HepG2 (cell line): ENCODE results near the gene MICAL1. TPM values are rescaled to one million over a fixed set of nuclear protein-coding genes. Genes with fewer than 3 reads are reported as not detected.
A peak's percentile ranks its signal among the peaks of the same experiment; 100 is the strongest.

Experiments used
- ATAC-seq: fragments of 200-7000 bp; cut with Tn5 transposase; 3 replicates; pipeline ENCODE4 v1.9.1; 2020; ENCODE audit warnings: mild to moderate bottlenecking, moderate library complexity
- BruUV-seq: library from RNA; stranded (reverse); fragments of 400-500 nt; replicated peaks from 2 replicates; lab custom pipeline; 2021; lab: Mats Ljungman, UMichigan
- CTCF ChIA-PET: fragments of 300-600 bp; formaldehyde crosslinking; extraction: SDS; loops from one replicate; lab custom pipeline; 2021; ENCODE audit warnings: low total read pairs, inconsistent platforms, low intra/inter-chr PET ratio; lab: Yijun Ruan, JAX
- POLR2A ChIA-PET: fragments of 350-600 bp; sonication (Branson Sonifier 250); formaldehyde crosslinking; loops from one replicate; lab custom pipeline; 2020; ENCODE audit warnings: antibody characterized with exemption, inconsistent platforms; lab: Yijun Ruan, JAX
- DNase-seq: peaks from one replicate; pipeline ENCODE4 v3.0.0-alpha.2; 2015; ENCODE audit warnings: low spot score
- FAIRE-seq: peaks from 3 replicates; lab custom pipeline; 2011; peaks lifted over from hg19 to GRCh38; lab: Jason Lieb, UNC
- H2AFZ ChIP-seq: one replicate; pipeline ENCODE4 v1.6.1; 2011; ENCODE audit warnings: low read length, inconsistent platforms
- H3K27ac ChIP-seq: fragments of 300-600 bp; 3 replicates; pipeline ENCODE4 v1.8.0; 2011; ENCODE audit warnings: mixed run types, mild to moderate bottlenecking, mixed read lengths, low read length, inconsistent platforms; ENCODE audit not compliant: insufficient read depth; ENCODE audit errors: extremely low read length
- H3K27me3 ChIP-seq, 2 experiments: fragments of 200-600 bp in 1 of 2; 2 replicates in 1 of 2; 3 replicates in 1 of 2; pipeline versions ENCODE4 v1.6.0 to v1.8.0; 2011; ENCODE audit warnings: low read length in 2 of 2, mild to moderate bottlenecking in 2 of 2, moderate library complexity in 2 of 2, inconsistent platforms in 1 of 2; ENCODE audit not compliant: insufficient read depth in 2 of 2, control insufficient read depth in 1 of 2
- H3K36me3 ChIP-seq, 2 experiments: fragments of 200-600 bp in 1 of 2; replicated peaks in 1 of 2; 2 replicates in 1 of 2; 3 replicates in 1 of 2; pipeline versions ENCODE4 v1.5.1 to v1.8.0; 2011; ENCODE audit warnings: low read length in 2 of 2, inconsistent platforms in 1 of 2; ENCODE audit not compliant: insufficient read depth in 2 of 2, control insufficient read depth in 1 of 2
- H3K4me1 ChIP-seq: 2 replicates; pipeline ENCODE4 v1.5.1; 2012; ENCODE audit warnings: low read length, inconsistent platforms; ENCODE audit not compliant: insufficient read depth
- H3K4me2 ChIP-seq: 2 replicates; pipeline ENCODE4 v1.6.0; 2011; ENCODE audit warnings: low read depth, low read length, inconsistent platforms
- H3K4me3 ChIP-seq, 3 experiments: fragments of 200-600 bp in 1 of 3; sonication (generic), shearing (Covaris generic) in 1 of 3; replicated peaks in 1 of 3; 2 replicates each; pipeline ENCODE4 v1.5.1; 2011 to 2016; ENCODE audit warnings: low read length in 3 of 3, inconsistent platforms in 2 of 3, low read depth in 2 of 3, mild to moderate bottlenecking in 2 of 3, control low read depth in 1 of 3, mixed read lengths in 1 of 3; ENCODE audit not compliant: insufficient read depth in 1 of 3
- H3K79me2 ChIP-seq: one replicate; pipeline ENCODE4 v1.6.1; 2011; ENCODE audit warnings: low read length, inconsistent platforms; ENCODE audit not compliant: insufficient read depth
- H3K9ac ChIP-seq: 2 replicates; pipeline ENCODE4 v1.6.0; 2011; ENCODE audit warnings: mild to moderate bottlenecking, low read depth, low read length, inconsistent platforms; ENCODE audit not compliant: insufficient read depth
- H3K9me3 ChIP-seq: 2 replicates; pipeline ENCODE4 v1.5.1; 2012; ENCODE audit warnings: mild to moderate bottlenecking, low read length
- H4K20me1 ChIP-seq: 2 replicates; pipeline ENCODE4 v1.6.0; 2011; ENCODE audit warnings: inconsistent platforms, mild to moderate bottlenecking, low read length, moderate library complexity; ENCODE audit not compliant: insufficient read depth
- FOXA1 ChIP-seq, 2 experiments: fragments of 450-650 bp in 1 of 2; sonication (generic) in 1 of 2; formaldehyde crosslinking in 1 of 2; IDR thresholded peaks; 2 replicates each; pipeline versions ENCODE4 v1.4.0 to v1.6.1; 2016 to 2020; ENCODE audit warnings: missing genetic modification reagents in 1 of 2
- KLF15 ChIP-seq: sonication (generic); formaldehyde crosslinking; IDR thresholded peaks from 2 replicates; pipeline ENCODE4 v1.8.1; 2023; ENCODE audit warnings: borderline replicate concordance, mild to moderate bottlenecking, inconsistent platforms, missing genetic modification reagents, mixed read lengths
- KMT2A ChIP-seq: sonication (generic); formaldehyde crosslinking; IDR thresholded peaks from 2 replicates; pipeline ENCODE4 v1.4.0; 2020; ENCODE audit warnings: missing genetic modification reagents
- NFE2L1 ChIP-seq: sonication (generic); formaldehyde crosslinking; IDR thresholded peaks from 2 replicates; pipeline ENCODE4 v1.4.0; 2020; ENCODE audit warnings: missing genetic modification reagents, mild to moderate bottlenecking, borderline replicate concordance
- POLR2A ChIP-seq, 2 experiments: IDR thresholded peaks; 2 replicates each; pipeline ENCODE4 v1.6.1; 2011; ENCODE audit warnings: low read depth in 2 of 2, low read length in 2 of 2, mild to moderate bottlenecking in 1 of 2, moderate library complexity in 1 of 2; ENCODE audit not compliant: insufficient read depth in 1 of 2
- ZNF121 ChIP-seq: sonication (generic); formaldehyde crosslinking; IDR thresholded peaks from 2 replicates; pipeline ENCODE4 v1.5.0; 2020; ENCODE audit warnings: mild to moderate bottlenecking, missing genetic modification reagents
- WGBS: methylation state at CpG from one replicate; pipeline ENCODE4 v1.1.6; 2017; ENCODE audit warnings: low lambda C conversion rate; 5-methylcytosine and 5-hydroxymethylcytosine counted together
- in situ Hi-C: cut with HindIII; loops from 2 replicates; pipeline ENCODE4 v1.10.0; 2017; ENCODE audit warnings: low pct_unique_long_range_greater_than_20kb; ENCODE audit not compliant: extremely low pct_ligation_motif_present
- intact Hi-C: fragments of 100-400 bp; cut with micrococcal nuclease; formaldehyde crosslinking; loops from one replicate; pipeline ENCODE4 v1.10.0; 2022; ENCODE audit not compliant: unreplicated experiment
- polyA plus RNA-seq, 8 experiments: library from polyadenylated mRNA; depleted of rRNA in 3 of 8; stranded (reverse) in 7 of 8; unstranded in 1 of 8; fragments of >200 nt; fragmentation: Illumina TruSeq in 4 of 8; extraction: Trizol in 4 of 8; gene quantifications; 2 replicates each; pipeline versions ENCODE4 v1.2.1 to v1.2.3, GENCODE V29; 2011 to 2016; ENCODE audit warnings: low read depth in 4 of 8, missing spikeins in 1 of 8, mixed read lengths in 1 of 8; ENCODE audit not compliant: insufficient read depth in 1 of 8
- total RNA-seq, 5 experiments: library from RNA; depleted of rRNA; stranded (reverse); fragments of >200 nt; fragmentation: Illumina TruSeq; extraction: Trizol; gene quantifications; 2 replicates each; pipeline ENCODE4 v1.2.3, GENCODE V29; 2016; ENCODE audit warnings: low read depth in 1 of 5

Gene MICAL1
- total and polyA plus RNA-seq, 2 of the 13 experiments (the other 11 are each of a cell fraction or from before 2014, with no cell fraction given): 6.9 to 39.0 TPM

GRCh38 chr6:109477184-109477583, 21.6 kb upstream of the MICAL1 start:
- no peak for ATAC-seq
- H3K79me2 ChIP-seq: peaks cover 22% of the 10 kb centered on the region

GRCh38 chr6:109475625-109476024, 20.1 kb upstream of the MICAL1 start:
- in situ Hi-C loops (no loop called here), intact Hi-C loops (no loop called here)
- whole genome bisulfite sequencing: 97% methylated on average over 2 of the region's 2 CpGs
- Histone ChIP-seq H3K4me1 (peaks cover 44% of the 10 kb centered on the region), H3K9ac (no peak overlapping the region), H3K4me2 (no peak overlapping the region), H3K79me2 (peaks cover 16% of the 10 kb centered on the region), H4K20me1 (no peaks in the 10 kb centered on the region), H3K27me3 (no peaks in the 10 kb centered on the region), H3K4me3 (no peak overlapping the region), H3K36me3 (peaks cover 17 to 41% of the 10 kb centered on the region in 2 experiments; a peak in 4 of 5 replicates), H2AFZ (no peak overlapping the region), H3K27ac (no peak overlapping the region), H3K9me3 (no peaks in the 10 kb centered on the region)
- no peak for FAIRE-seq
- BruUV-seq: no TSS peak
- DNase-seq: no peak
- no peak for ATAC-seq
- no peak for TF ChIP-seq FOXA1 (IDR thresholded peaks at IDR 0.05)
- TF ChIP-seq FOXA1 (CRISPR knock-in tag; IDR thresholded peaks at IDR 0.05): no peak
- no peak for TF ChIP-seq POLR2A (IDR thresholded peaks at IDR 0.05; ENCODE audit: insufficient read depth in 1 of 2, low read depth in 2 of 2, low read length in 2 of 2)
- no peak for TF ChIP-seq KMT2A (CRISPR knock-in tag)
- CTCF ChIA-PET: no interaction called here
- POLR2A ChIA-PET: no interaction called here

More at GRCh38 chr6:109477184-109477583, 21.6 kb upstream of the MICAL1 start:
- TF ChIP-seq KLF15 (CRISPR knock-in tag) (no peak), ZNF121 (CRISPR knock-in tag) (0 out of 2 replicates have a peak, but pooled peaks have one; percentile 39), NFE2L1 (CRISPR knock-in tag) (no peak)
- intact Hi-C loops (no loop called here), in situ Hi-C loops (no loop called here)
- Histone ChIP-seq H3K27me3 (no peaks in the 10 kb centered on the region), H3K4me1 (peaks cover 59% of the 10 kb centered on the region), H3K9ac (no peak overlapping the region), H3K36me3 (peaks cover 9 to 37% of the 10 kb centered on the region in 2 experiments; a peak in 4 of 5 replicates), H3K4me2 (peak overlapping the region; percentile 65; the same call in 1 of the 2 replicates), H3K9me3 (no peaks in the 10 kb centered on the region), H3K27ac (peak overlapping the region; percentile 30), H3K4me3 (no peak overlapping the region), H2AFZ (no peak overlapping the region), H4K20me1 (no peaks in the 10 kb centered on the region)
- BruUV-seq: no TSS peak
- no peak for DNase-seq
- FAIRE-seq: no peak
- ChIA-PET POLR2A (no interaction called here), CTCF (no interaction called here)
- 97% methylated on average over 2 of the region's 2 CpGs for WGBS
